Hematopoietic multipotent progenitor cell treated with erythropoietin and hydrocortisone succinate and interleukin-3 and kit ligand, for 6 days (in vitro differentiated cells): ENCODE measurements around the gene NAV2.
A peak's percentile ranks its signal among the peaks of the same experiment; 100 is the strongest.

Experiments used
- DNase-seq: peaks from one replicate; pipeline ENCODE4 v3.0.0-alpha.2; 2015

NAV2 gene

DNA sequence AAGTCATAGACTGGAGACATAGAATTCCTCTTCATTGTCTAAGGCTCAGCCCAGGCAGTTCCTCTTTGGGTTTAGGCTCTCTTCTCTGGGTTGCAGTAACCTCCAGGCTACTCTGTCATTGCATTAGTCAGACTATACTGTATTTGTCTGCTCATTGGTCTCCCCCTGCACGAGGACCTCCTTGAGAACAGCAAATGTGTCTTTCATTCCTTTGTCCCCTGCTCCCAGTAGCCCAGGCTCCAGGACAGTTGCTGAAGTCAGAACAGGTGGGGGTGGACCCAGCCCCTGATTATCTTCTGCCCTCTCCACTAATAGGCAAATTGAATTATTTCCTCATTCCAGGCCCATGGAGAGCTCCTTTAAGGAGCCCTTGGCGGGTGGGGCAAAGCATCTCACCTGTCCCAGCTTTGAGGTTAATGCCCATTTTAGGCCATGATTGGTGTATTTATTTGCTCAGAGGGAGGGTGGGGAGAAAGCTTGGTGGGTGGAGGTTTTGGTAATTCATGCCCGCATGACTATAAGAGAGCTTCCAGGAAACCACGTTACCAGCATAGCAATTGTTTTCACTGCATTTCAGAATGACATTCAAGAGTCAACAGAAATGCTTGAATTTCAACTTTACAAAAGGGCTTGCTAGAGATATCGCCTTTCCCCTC is 40.9 kb downstream of the NAV2 start:
- DNase-seq = no peak

- peak; percentile 3 for DNase-seq
Measured at GRCh38 chr11:19756675-19757475, 44.2 kb downstream of the NAV2 start.

GRCh38 chr11:19759389-19759788 is 46.8 kb downstream of the NAV2 start:
- no peak for DNase-seq

DNA sequence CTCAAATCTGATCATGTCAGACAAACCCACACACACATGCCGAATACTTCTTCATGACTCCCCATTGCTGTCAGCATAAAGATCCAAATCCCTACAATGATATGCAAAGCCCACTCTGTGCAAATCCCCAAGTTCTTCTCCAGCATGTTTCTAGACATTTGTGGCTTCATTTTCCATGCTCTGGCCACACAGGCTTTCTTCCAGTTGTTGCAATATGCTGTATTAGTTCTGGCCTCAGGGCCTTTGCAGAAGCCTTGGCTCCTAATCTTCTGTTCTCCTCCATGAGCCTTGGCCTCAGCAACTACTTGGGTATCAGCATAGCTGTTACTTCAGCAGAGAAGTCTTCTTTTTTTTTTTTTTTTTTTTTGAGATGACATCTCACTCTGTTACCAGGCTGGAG is 49.6 kb downstream of the NAV2 start:
- DNase-seq = no peak

- DNase-seq = no peak
Measured at GRCh38 chr11:19763330-19763729, 50.7 kb downstream of the NAV2 start.

GRCh38 chr11:19766206-19766605 is 53.6 kb downstream of the NAV2 start:
- no peak for DNase-seq

DNA sequence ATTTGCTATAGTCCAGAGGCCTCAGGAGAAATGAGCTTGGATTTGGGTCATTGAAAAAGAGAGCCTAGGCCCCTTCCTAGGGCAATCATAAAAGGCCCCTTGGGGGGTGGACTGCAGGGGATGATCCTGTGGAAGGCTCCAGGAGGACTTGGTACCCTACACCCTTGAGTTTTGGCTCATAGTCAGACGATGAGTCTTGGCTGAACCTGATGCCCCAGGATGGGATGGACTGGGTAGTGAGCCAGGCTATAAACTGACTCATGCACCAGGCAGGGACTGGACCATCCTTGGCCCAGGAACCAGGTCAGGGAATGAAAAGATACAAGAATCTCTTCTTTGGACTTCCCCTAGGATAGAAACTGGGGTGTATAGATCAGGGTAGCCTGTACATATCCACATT is 54.2 kb downstream of the NAV2 start:
- DNase-seq = no peak

DNA sequence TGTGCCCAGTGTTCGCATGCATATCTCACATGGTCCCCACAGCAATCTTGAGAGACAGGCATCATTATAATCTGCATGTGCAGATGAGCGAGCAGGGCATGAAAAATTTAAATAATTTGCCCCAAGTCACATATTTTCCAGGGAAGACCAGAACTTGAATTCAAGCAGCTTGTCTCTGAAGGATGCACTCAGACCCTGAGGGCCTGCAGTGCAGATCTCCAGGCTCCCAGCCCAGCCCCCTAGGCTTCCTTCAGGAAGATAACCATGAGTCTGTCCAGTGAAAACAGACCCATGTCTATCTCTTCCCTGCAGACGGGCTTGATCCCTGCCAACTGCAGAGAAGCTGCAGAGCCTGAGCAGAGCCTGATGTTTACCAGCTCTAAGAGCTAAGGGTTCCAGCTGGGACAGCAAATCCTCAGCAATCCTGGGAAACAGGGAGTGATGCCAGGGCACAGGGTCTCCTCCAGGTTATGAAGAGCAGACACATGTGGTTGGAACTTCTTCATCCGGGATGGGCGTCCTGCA is 55.1 kb downstream of the NAV2 start:
- no peak for DNase-seq

DNA sequence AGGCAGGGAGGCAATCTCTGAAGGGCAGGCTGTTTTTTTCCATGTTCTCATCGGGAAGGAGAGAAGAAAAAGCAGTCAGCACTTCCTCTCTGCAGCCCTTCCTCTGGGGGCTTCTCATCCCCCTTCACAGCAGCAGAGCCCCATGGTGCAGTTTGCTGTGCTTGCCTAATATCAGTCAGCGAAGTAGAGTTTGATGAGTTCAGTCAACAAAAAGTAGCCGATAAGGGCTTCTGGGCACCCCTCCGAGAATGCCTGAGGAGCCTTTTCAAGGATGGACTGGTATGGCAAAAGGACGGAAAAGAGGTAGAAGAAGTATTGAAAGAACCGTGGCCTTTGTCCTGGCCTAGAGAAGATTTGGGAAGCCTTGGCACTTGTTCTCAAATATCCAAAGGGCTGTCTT is 55.6 kb downstream of the NAV2 start:
- no peak for DNase-seq

DNA sequence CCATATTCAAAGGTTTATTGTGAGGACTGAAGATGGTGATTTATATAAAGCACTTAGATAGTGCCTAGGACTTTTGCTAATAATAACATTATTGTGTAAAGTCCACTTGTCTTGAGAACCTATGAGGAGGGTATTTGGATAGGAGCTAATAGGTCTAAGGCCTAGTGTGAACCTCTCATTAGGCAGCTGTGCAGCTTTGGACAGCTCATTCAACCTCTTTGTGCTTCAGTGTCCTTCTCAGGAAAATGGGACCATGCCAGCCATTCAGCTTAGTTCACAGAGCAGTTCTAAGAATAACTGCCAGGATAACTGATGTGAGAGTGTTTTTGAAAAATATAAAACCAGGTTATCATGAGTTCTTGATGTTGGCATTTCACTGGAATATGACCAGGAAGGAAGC is 56.2 kb downstream of the NAV2 start:
- DNase-seq = no peak

DNA sequence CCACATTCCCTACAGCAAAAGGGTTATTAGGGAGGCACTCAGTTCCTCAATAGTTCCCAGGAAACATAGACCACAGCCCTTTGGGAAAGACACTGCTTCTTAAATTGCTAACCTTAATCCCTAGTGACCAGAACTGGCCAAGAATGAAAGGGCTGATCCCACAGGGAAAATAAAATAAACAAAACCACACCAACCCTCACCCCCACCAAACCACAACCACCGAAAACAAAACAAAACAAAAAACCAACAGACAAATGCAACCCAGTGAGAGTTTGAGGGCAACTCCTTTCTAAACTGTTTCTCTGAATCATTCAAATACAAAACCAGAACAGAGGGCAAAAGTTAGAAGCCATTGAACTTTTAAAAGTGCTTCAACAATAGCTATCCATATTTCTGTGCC is 57.2 kb downstream of the NAV2 start:
- DNase-seq = no peak

- DNase-seq = no peak
Measured at GRCh38 chr11:19770277-19770676, 57.6 kb downstream of the NAV2 start.

DNA sequence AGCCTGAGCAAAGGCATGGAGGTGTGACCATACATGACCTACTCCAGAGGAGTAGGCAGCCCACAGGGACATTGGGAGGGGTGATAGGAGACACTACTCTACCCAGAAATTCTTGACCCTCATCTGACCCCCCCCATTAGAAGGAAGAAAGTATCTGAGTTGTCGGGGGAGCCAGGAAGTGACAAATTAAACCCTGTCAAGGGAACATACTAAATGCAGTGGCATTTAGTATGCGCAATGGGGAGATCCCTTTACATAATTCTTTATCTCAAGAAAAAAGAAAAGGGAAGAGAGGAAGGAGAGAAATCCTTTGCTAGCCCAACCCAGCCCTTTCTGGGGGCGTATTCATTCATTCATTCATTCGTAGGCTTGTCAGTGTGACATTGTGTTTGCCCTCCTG is 58.8 kb downstream of the NAV2 start:
- DNase-seq = no peak

- DNase-seq = no peak
Measured at GRCh38 chr11:19772480-19772879, 59.8 kb downstream of the NAV2 start.

- DNase-seq = no peak
Measured at GRCh38 chr11:19774329-19774728, 61.7 kb downstream of the NAV2 start.

DNA sequence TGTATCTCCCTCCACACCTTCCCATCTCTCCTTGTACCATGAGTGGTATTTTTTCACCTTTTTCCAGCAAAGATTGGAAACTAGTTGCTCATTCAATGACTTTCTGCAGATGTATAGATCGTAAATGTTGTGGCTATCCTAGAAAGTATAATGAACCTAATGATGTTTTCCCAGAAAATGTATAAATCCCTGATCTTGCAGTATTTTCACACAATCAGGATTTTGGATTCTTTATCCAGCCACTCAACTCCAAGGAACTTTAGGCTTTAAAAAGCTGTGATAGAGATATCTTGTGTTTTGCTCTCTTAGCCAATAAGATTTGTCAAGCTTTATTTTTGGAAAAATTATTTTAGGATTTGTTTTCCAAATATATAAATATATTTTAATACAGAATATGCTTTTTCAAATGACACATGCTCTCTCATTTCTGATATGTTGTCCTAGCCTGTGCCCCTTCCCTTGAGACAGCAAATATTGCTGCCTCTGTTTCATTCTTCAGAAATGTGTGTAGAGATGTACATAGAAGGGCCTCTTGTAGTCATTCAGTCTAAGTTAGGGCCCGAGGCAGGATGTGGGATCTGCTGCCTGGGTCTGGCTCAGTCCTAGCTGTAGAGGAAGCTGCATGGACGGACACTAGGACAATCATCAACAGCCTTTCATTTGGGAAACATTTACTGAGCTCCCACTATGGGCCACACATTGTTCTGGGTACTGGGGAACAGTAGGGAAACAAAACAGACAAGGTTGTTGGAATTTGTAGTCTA is 62.4 kb downstream of the NAV2 start:
- no peak for DNase-seq

GRCh38 chr11:19775622-19776021 is 63.0 kb downstream of the NAV2 start:
- DNase-seq = no peak

- DNase-seq = no peak
Measured at GRCh38 chr11:19777039-19777376, 64.4 kb downstream of the NAV2 start.

DNA sequence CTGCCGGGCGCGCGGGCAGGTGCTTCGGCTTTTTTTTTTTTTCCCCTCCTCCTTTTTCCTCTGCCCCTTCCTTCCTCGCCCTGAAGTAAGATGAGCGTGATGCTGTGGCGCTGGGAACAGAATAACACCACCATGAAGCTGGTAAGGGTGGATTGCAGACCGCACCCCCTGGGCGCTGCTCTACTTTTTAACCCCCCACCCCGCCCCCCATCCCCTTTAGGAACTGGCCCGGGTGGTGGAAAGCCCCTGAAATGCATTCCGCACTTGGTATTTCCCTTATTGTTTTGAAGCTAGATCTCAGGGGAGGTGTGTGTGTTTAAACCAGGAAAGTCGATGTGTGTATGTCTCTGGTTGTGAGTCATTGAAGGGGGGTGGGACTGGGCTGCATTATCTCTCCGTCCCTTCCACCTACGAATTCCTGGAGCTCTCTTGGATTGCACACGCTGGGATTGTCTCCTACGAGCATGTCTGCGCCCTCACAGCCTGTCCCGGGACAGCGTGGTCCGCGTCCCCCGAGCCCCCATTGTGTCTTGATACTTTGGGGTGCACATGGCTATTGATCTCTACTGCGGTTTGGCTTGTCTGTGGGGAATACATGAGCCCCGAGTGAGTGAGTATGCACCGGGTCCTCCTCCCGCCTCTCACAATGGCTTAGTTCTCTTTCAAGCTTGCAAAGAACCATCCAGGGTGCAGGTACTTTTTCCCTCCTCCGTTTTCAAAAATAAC is 64.9 kb downstream of the NAV2 start:
- no peak for DNase-seq

- DNase-seq = no peak
Measured at GRCh38 chr11:19779740-19780139, 67.1 kb downstream of the NAV2 start.

GRCh38 chr11:19781351-19781750 is 68.7 kb downstream of the NAV2 start:
- no peak for DNase-seq

DNA sequence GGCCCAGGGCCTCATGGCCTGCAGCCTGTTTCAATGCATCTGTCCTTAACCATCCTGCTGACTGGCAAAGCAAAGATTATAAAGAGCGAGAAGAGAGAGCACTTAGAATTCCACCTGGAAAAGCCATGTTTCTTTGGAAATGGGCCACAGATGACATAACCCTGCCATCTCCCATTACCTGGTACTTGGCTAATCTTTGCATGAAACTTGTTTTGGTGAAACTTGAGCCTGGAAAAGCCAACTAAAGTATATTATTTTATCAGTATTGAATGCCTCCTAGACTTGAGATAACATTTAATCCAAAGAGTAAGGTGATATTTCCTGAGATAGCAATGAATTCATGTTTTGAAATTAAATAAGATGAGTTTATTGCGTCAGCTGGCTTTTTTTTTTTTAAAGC is 72.6 kb downstream of the NAV2 start:
- no peak for DNase-seq

DNA sequence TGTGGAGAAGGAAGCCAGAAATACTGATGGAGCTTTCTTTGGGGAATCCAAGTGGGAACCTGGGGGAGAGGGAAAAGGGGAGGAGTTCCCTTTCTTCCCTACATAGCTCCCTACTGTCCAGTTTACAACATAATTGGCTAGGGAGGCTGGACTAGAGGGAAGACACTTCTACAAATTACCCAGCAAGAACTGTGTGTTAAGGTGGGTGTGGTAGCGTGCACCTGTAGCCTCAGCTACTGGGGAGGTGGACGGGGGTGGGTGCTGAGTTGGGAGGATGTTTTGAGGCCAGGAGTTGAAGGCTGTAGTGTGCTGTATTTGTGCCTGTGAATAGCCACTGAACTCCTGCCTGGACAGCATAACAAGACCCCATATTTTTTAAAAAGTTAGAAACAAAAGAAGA is 74.0 kb downstream of the NAV2 start:
- DNase-seq = no peak
